Measurements from ENCODE around the gene ENPEP.

DNA sequence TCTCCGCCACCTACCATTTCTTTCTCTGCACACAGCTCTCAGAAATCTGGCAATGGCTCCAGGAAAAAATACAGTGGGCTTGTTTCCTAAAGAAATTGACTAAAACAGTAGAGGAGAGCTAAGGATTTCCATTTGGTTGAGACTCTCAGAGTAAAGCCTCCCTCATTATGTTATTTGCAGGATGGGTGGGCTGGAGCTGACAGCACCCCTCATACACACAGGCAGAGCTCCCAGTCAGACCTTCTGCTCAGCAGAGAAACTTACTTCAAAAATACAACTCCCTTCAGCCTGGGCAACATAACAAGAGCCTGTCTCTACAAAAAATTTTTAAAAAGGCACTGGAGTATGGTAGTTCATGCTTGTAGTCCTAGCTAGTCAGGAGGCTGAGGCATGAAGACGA lies 44.9 kb downstream of the ENPEP start:
- TF ChIP-seq, protein P1, sequence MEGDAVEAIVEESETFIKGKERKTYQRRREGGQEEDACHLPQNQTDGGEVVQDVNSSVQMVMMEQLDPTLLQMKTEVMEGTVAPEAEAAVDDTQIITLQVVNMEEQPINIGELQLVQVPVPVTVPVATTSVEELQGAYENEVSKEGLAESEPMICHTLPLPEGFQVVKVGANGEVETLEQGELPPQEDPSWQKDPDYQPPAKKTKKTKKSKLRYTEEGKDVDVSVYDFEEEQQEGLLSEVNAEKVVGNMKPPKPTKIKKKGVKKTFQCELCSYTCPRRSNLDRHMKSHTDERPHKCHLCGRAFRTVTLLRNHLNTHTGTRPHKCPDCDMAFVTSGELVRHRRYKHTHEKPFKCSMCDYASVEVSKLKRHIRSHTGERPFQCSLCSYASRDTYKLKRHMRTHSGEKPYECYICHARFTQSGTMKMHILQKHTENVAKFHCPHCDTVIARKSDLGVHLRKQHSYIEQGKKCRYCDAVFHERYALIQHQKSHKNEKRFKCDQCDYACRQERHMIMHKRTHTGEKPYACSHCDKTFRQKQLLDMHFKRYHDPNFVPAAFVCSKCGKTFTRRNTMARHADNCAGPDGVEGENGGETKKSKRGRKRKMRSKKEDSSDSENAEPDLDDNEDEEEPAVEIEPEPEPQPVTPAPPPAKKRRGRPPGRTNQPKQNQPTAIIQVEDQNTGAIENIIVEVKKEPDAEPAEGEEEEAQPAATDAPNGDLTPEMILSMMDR (IDR thresholded peaks at IDR 0.05), result no peak
- TF ChIP-seq POLR2A (IDR thresholded peaks at IDR 0.05), result no peak
- TF ChIP-seq EP300 (IDR thresholded peaks at IDR 0.05), result no peak

Data from tibial nerve (tissue), 4 donors.